HG02763 (cell line): ENCODE measurements around the gene CSK.
"Not testable (repeated sequence)": the region's sequence is repeated elsewhere in the genome, so short reads cannot be mapped to it uniquely, and the experiment has no call there.

Source experiments
- ATAC-seq: cut with Tn5 transposase; IDR thresholded peaks from one replicate; pipeline ENCODE4 v1.9.1; 2021; ENCODE audit warnings: mild to moderate bottlenecking, moderate library complexity; ENCODE audit not compliant: unreplicated experiment

CSK gene

GRCh38 chr15:74781431-74782258 lies at the start of gene CSK:
TSS of gene CSK (plus strand) at chr15:74782080. CDS start at chr15:74798298, 16,218 bp downstream.
- peak; percentile 44 for ATAC-seq

- ATAC-seq, result no peak
Observed at GRCh38 chr15:74732846-74733245, 49.0 kb upstream of the CSK start.

- ATAC-seq, result no peak
Observed at GRCh38 chr15:74733269-74733668, 48.6 kb upstream of the CSK start.

- ATAC-seq, result no peak
Observed at GRCh38 chr15:74735305-74735704, 46.6 kb upstream of the CSK start.

- ATAC-seq, result not testable (repeated sequence)
Observed at GRCh38 chr15:74738239-74738638, 43.6 kb upstream of the CSK start.

GRCh38 chr15:74742422-74742821 lies 39.5 kb upstream of the CSK start:
- ATAC-seq, result no peak

- no peak for ATAC-seq
Observed at GRCh38 chr15:74746389-74746788, 35.5 kb upstream of the CSK start.

- ATAC-seq, result no peak
Observed at GRCh38 chr15:74748322-74748946, 33.4 kb upstream of the CSK start, which contains the start of gene CYP1A2. TSS of gene CYP1A2 (plus strand) at chr15:74748845. CDS start at chr15:74749739, 894 bp downstream.

- no peak for ATAC-seq
Observed at GRCh38 chr15:74749832-74750231, 32.0 kb upstream of the CSK start.

- ATAC-seq, result no peak
Observed at GRCh38 chr15:74750751-74751150, 31.1 kb upstream of the CSK start.

GRCh38 chr15:74752011-74752410 lies 29.9 kb upstream of the CSK start:
- no peak for ATAC-seq

GRCh38 chr15:74752531-74752930 lies 29.3 kb upstream of the CSK start:
- ATAC-seq, result no peak

GRCh38 chr15:74754593-74755215 lies 27.2 kb upstream of the CSK start:
- no peak for ATAC-seq

GRCh38 chr15:74758736-74759135 lies 23.1 kb upstream of the CSK start:
- no peak for ATAC-seq

GRCh38 chr15:74762791-74763150 lies 19.1 kb upstream of the CSK start:
- ATAC-seq, result no peak

GRCh38 chr15:74763416-74763815 lies 18.5 kb upstream of the CSK start:
- ATAC-seq, result no peak

- ATAC-seq, result no peak
Observed at GRCh38 chr15:74767167-74768098, 14.4 kb upstream of the CSK start.

GRCh38 chr15:74768099-74768770 lies 13.6 kb upstream of the CSK start:
- no peak for ATAC-seq

- ATAC-seq, result no peak
Observed at GRCh38 chr15:74768771-74769342, 13.0 kb upstream of the CSK start.

GRCh38 chr15:74769463-74770025 lies 12.3 kb upstream of the CSK start:
- no peak for ATAC-seq
